D341Med (cell line): ENCODE measurements around the gene FBXL15.

ENCODE experiments used
- DNase-seq: peaks from one replicate; pipeline ENCODE4 v3.0.0; 2012; ENCODE audit warnings: low spot score

FBXL15 gene

GRCh38 chr10:102457591-102458150 lies 37.0 kb downstream of the FBXL15 start:
- DNase-seq, result no peak

- no peak for DNase-seq
Measured at GRCh38 chr10:102458656-102459055, 38.0 kb downstream of the FBXL15 start.

- DNase-seq, result no peak
Measured at GRCh38 chr10:102460836-102461186, 40.2 kb downstream of the FBXL15 start.

GRCh38 chr10:102461187-102462054 lies 40.8 kb downstream of the FBXL15 start:
- DNase-seq, result peak; percentile 94

GRCh38 chr10:102462512-102463054 lies 41.9 kb downstream of the FBXL15 start:
- no peak for DNase-seq

- DNase-seq, result no peak
Measured at GRCh38 chr10:102463983-102464382, 43.3 kb downstream of the FBXL15 start.

GRCh38 chr10:102465466-102465865 lies 44.8 kb downstream of the FBXL15 start:
- DNase-seq, result no peak

- DNase-seq, result no peak
Measured at GRCh38 chr10:102467318-102467717, 46.7 kb downstream of the FBXL15 start.

GRCh38 chr10:102467971-102468438 lies 47.4 kb downstream of the FBXL15 start:
- no peak for DNase-seq

- no peak for DNase-seq
Measured at GRCh38 chr10:102468683-102469082, 48.0 kb downstream of the FBXL15 start.

- no peak for DNase-seq
Measured at GRCh38 chr10:102470579-102471546, 50.2 kb downstream of the FBXL15 start.
